Ascending aorta (tissue), 2 donors: Measurements from ENCODE around the gene ALOXE3. TPM values are rescaled to one million over a fixed set of nuclear protein-coding genes. Genes with fewer than 3 reads are reported as not detected.
A peak's percentile ranks its signal among the peaks of the same experiment; 100 is the strongest.

Source experiments
- DNase-seq, 2 donors: peaks; one replicate each; pipeline ENCODE4 v3.0.0-alpha.2; 2019; ENCODE audit warnings: low spot score in 2 of 2
- H3K27ac ChIP-seq, 2 donors: fragments of 200-600 bp; sonication (generic); one replicate each; pipeline ENCODE4 v1.5.1; 2016 to 2017; ENCODE audit warnings: mild to moderate bottlenecking in 1 of 2
- H3K27me3 ChIP-seq: fragments of 200-600 bp; sonication (generic); one replicate; pipeline ENCODE4 v1.5.1; 2017
- H3K36me3 ChIP-seq, 2 donors: fragments of 200-600 bp; sonication (generic); one replicate each; pipeline ENCODE4 v1.5.1; 2016
- H3K4me1 ChIP-seq, 2 donors: fragments of 200-600 bp; sonication (generic); one replicate each; pipeline ENCODE4 v1.5.1; 2016 to 2017; ENCODE audit warnings: mild to moderate bottlenecking in 1 of 2
- H3K4me3 ChIP-seq, 2 donors: fragments of 200-600 bp; sonication (generic); one replicate each; pipeline ENCODE4 v1.5.1; 2016 to 2017; ENCODE audit warnings: mild to moderate bottlenecking in 1 of 2
- H3K9me3 ChIP-seq, 2 donors: fragments of 200-600 bp; sonication (generic); one replicate each; pipeline ENCODE4 v1.5.1; 2016
- intact Hi-C: fragments of 100-400 bp; cut with DNase I; formaldehyde crosslinking; loops from one replicate; pipeline ENCODE4 v1.15.1; 2023
- total RNA-seq: library from RNA; depleted of rRNA; stranded (reverse); fragments of >200 nt; gene quantifications from one replicate; pipeline ENCODE4 v1.1.0, GENCODE V29; 2016
- TF ChIP-seq, protein P1 (sequence below), 3 experiments: fragments of 200-600 bp in 2 of 3; fragments of 450-650 bp in 1 of 3; sonication (generic) in 2 of 3; IDR thresholded peaks; one replicate each; pipeline ENCODE4 v1.5.1; 2016 to 2019; ENCODE audit warnings: antibody characterized with exemption in 3 of 3, mild to moderate bottlenecking in 1 of 3, moderate library complexity in 1 of 3

ALOXE3 gene
- total RNA-seq, 1 donor from 2014 or later = not detected

DNA sequence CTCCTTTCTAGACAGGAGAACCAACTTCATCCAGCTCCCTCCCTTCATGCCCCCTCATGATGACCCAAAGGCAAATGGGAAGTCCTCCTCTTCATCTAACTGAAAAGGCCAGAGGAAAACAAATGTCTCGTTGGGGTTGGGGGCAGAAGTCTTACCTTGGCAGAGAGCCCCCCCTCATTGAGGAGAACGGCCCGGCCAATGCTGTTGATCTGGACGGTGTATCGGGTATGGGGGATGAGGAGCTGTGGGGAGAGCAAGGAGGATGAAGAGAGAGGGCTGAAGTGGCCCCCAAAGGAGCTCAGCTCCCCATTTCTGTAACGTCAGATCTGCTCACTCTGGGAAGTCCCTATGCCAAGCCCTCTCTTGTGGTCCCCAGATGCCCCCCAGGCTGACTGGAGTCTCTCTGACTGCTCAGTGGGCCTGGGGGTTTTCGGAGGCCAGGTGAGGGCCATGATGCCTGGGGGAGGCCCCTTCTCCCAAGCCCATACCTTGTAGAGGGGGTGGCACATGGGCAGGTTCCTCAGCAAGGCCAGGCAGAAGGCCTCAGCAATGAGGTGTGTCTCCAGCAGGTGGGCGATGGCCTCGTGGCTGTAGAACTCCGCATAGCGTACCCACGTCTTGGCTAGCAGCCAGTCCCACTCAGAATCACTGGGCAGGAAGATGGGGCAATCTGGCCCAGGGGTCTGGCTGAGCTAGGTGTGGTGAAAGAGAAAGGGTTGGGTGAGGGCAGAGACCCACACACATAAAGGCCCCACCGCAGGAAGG, 41.6 kb downstream of the ALOXE3 start:
- Histone ChIP-seq H3K4me1 (peaks cover 7 to 22% of the 10 kb centered on the region in 2 donors), H3K27ac (no peak overlapping the region), H3K27me3 (peaks cover 7% of the 10 kb centered on the region), H3K9me3 (no peaks in the 10 kb centered on the region), H3K36me3 (no peaks in the 10 kb centered on the region), H3K4me3 (no peak overlapping the region)
- intact Hi-C loops = no loop called here
- no peak for DNase-seq
- TF ChIP-seq, protein P1, sequence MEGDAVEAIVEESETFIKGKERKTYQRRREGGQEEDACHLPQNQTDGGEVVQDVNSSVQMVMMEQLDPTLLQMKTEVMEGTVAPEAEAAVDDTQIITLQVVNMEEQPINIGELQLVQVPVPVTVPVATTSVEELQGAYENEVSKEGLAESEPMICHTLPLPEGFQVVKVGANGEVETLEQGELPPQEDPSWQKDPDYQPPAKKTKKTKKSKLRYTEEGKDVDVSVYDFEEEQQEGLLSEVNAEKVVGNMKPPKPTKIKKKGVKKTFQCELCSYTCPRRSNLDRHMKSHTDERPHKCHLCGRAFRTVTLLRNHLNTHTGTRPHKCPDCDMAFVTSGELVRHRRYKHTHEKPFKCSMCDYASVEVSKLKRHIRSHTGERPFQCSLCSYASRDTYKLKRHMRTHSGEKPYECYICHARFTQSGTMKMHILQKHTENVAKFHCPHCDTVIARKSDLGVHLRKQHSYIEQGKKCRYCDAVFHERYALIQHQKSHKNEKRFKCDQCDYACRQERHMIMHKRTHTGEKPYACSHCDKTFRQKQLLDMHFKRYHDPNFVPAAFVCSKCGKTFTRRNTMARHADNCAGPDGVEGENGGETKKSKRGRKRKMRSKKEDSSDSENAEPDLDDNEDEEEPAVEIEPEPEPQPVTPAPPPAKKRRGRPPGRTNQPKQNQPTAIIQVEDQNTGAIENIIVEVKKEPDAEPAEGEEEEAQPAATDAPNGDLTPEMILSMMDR (IDR thresholded peaks at IDR 0.05) = no peak

- DNase-seq = no peak
- peaks cover 7% of the 10 kb centered on the region for H3K27me3 ChIP-seq
- intact Hi-C loops = no loop called here
These were observed 42.6 kb downstream of the ALOXE3 start for GRCh38 chr17:8075574-8076342.

GRCh38 chr17:8075081-8075480, 43.2 kb downstream of the ALOXE3 start:
- no peaks in the 10 kb centered on the region for H3K36me3 ChIP-seq
- TF ChIP-seq, protein P1 (IDR thresholded peaks at IDR 0.05) = no peak
- no peak for DNase-seq
- intact Hi-C loops = no loop called here
- H3K9me3 ChIP-seq = no peaks in the 10 kb centered on the region
- no peak overlapping the region for H3K27ac ChIP-seq
- peaks cover 7 to 18% of the 10 kb centered on the region in 2 donors for H3K4me1 ChIP-seq
- H3K4me3 ChIP-seq = no peak overlapping the region
- H3K27me3 ChIP-seq = peaks cover 7% of the 10 kb centered on the region

More at GRCh38 chr17:8075574-8076342, 42.6 kb downstream of the ALOXE3 start:
- Histone ChIP-seq H3K27ac (no peak overlapping the region), H3K36me3 (no peaks in the 10 kb centered on the region), H3K9me3 (no peaks in the 10 kb centered on the region), H3K4me1 (peaks cover 7 to 22% of the 10 kb centered on the region in 2 donors), H3K4me3 (no peak overlapping the region)
- TF ChIP-seq, protein P1 (IDR thresholded peaks at IDR 0.05) = no peak

DNA sequence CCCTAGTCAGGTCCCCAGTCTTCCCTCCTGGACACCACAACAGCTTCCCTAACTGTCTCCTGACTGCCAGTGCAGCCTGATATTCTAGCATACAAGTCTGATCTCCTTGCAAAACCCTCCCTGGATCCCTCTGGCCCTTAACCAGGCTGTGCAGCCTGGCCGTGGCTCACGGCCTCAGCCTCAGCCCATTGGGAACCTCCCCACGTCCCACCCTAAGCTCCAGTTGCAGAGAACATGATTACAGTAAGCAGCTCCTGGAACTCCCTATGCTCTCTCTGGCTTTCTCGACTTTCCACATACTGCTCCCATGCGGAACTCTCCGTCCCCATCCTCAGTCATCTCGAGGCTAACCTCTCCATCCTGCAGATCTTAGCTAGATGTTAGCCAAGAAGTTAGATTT, 43.8 kb downstream of the ALOXE3 start:
- no peak for DNase-seq
- H3K27me3 ChIP-seq = peaks cover 7% of the 10 kb centered on the region
- TF ChIP-seq, protein P1 (IDR thresholded peaks at IDR 0.05) = no peak
- no peaks in the 10 kb centered on the region for H3K9me3 ChIP-seq
- peaks cover 7 to 15% of the 10 kb centered on the region in 2 donors for H3K4me1 ChIP-seq
- H3K36me3 ChIP-seq = no peaks in the 10 kb centered on the region
- no peak overlapping the region for H3K27ac ChIP-seq
- H3K4me3 ChIP-seq = no peak overlapping the region
- intact Hi-C loops = no loop called here

DNA sequence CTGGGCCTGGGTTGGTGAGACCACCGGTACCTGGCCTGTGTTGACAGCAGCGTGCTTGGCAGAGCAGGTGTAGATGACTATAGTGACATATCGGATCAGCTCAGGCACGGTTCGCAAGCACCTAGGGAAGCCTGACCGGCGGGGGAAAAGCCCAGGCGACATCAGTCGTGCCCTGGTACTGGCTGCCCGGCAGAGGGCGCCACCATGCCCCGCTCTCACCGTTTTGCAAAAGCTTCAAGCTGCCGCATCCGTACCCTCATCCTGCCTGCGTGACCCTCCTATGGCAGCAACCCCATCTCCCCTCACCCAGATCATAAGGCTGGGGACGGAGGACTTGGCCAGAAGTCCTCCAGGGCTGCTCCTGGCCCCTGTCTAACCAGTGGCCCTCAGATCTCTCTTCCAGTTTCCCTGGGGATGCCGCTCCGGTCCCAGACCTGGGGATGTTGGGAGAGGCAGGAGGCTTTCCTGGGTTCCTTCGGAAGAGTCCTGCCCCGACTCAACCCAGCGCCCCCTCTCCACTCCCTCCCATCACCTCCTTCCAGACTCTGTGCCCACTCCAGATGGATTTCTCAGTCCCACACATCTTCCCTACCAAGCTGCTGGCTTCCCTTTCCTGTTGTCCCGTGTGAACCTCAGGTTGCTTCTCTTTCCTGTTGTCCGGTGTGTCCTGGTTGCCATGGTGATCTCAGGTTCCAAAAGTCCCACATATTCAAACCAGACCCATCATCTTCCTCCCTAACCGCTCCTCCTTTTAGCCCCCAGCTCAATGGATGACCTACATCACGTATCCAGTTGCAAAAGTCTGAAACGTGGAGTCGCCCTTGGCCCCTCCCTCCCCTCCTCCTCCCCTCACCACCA, 44.5 kb downstream of the ALOXE3 start:
- H3K4me1 ChIP-seq = peaks cover 7 to 11% of the 10 kb centered on the region in 2 donors
- TF ChIP-seq, protein P1 (IDR thresholded peaks at IDR 0.05) = peak; percentile 66 to 88 (median 88)
- H3K27me3 ChIP-seq = peaks cover 7% of the 10 kb centered on the region
- H3K36me3 ChIP-seq = no peaks in the 10 kb centered on the region
- H3K9me3 ChIP-seq = no peaks in the 10 kb centered on the region
- H3K4me3 ChIP-seq = peak overlapping the region in 1 of 2 donors; percentile 34
- intact Hi-C loops = no loop called here
- DNase-seq = peak in 1 of 2 donors; percentile 76
- H3K27ac ChIP-seq = no peak overlapping the region
